Endothelial cell of umbilical vein (primary cell): Measurements from ENCODE around the gene SPATA1. TPM values are rescaled to one million over a fixed set of nuclear protein-coding genes. Genes with fewer than 3 reads are reported as not detected.
A peak's percentile ranks its signal among the peaks of the same experiment; 100 is the strongest.

Experiments used
- BruUV-seq: library from RNA; stranded (reverse); fragments of 400-500 nt; replicated peaks from 2 replicates; lab custom pipeline; 2021; lab: Mats Ljungman, UMichigan
- CTCF ChIA-PET: fragments of 300-600, 350-600 bp; sonication (Branson Sonifier 250); formaldehyde crosslinking; loops from one replicate; lab custom pipeline; 2021; ENCODE audit warnings: antibody characterized with exemption, inconsistent platforms; lab: Charles Lee
- POLR2A ChIA-PET: fragments of 300-600, 350-600 bp; sonication (Branson Sonifier 250); formaldehyde crosslinking; loops from one replicate; lab custom pipeline; 2021; ENCODE audit warnings: antibody characterized with exemption, inconsistent platforms; lab: Charles Lee
- DNase-seq: peaks from one replicate; pipeline ENCODE4 v3.0.0-alpha.2; 2011; ENCODE audit warnings: low read depth, low spot score
- FAIRE-seq: peaks from 2 replicates; lab custom pipeline; 2011; peaks lifted over from hg19 to GRCh38; lab: Jason Lieb, UNC
- H2AFZ ChIP-seq: 2 replicates; pipeline ENCODE4 v1.6.0; 2012; ENCODE audit warnings: low read depth, low read length, control low read depth, inconsistent platforms
- H3K27ac ChIP-seq: 2 replicates; pipeline ENCODE4 v1.5.1; 2011; ENCODE audit warnings: low read depth, mild to moderate bottlenecking, control low read depth, low read length, moderate library complexity; ENCODE audit not compliant: insufficient read depth
- H3K27me3 ChIP-seq, 2 experiments: 2 replicates each; pipeline versions ENCODE4 v1.6.0 to v1.6.1; 2011; ENCODE audit warnings: low read length in 2 of 2, mixed read lengths in 1 of 2; ENCODE audit not compliant: control insufficient read depth in 2 of 2, insufficient read depth in 2 of 2
- H3K36me3 ChIP-seq, 2 experiments: 2 replicates in 1 of 2; 3 replicates in 1 of 2; pipeline ENCODE4 v1.5.1; 2011; ENCODE audit warnings: low read length in 2 of 2, mild to moderate bottlenecking in 1 of 2, moderate library complexity in 1 of 2; ENCODE audit not compliant: control insufficient read depth in 2 of 2, insufficient read depth in 2 of 2; ENCODE audit errors: extremely low read depth in 1 of 2
- H3K4me1 ChIP-seq: 3 replicates; pipeline ENCODE4 v1.5.1; 2011; ENCODE audit warnings: mild to moderate bottlenecking, low read length; ENCODE audit not compliant: control insufficient read depth, insufficient read depth; ENCODE audit errors: extremely low read depth
- H3K4me2 ChIP-seq: 2 replicates; pipeline ENCODE4 v1.6.1; 2011; ENCODE audit warnings: low read length, control low read depth, mixed read lengths; ENCODE audit not compliant: insufficient read depth
- H3K4me3 ChIP-seq, 3 experiments: fragments of 200-600 bp in 1 of 3; sonication (generic), shearing (Covaris generic) in 1 of 3; replicated peaks in 1 of 3; 2 replicates each; pipeline ENCODE4 v1.5.1; 2011 to 2016; ENCODE audit warnings: control low read depth in 3 of 3, low read length in 3 of 3, mild to moderate bottlenecking in 2 of 3, inconsistent platforms in 1 of 3, low read depth in 1 of 3, moderate library complexity in 1 of 3; ENCODE audit not compliant: insufficient read depth in 1 of 3
- H3K79me2 ChIP-seq: 2 replicates; pipeline ENCODE4 v1.6.0; 2012; ENCODE audit warnings: low read length, inconsistent platforms; ENCODE audit not compliant: control insufficient read depth, insufficient read depth
- H3K9ac ChIP-seq: replicated peaks from 2 replicates; pipeline ENCODE3; 2011; ENCODE audit warnings: low read length, control low read depth; ENCODE audit not compliant: insufficient read depth; ENCODE audit errors: extremely low read depth
- H3K9me1 ChIP-seq: replicated peaks from 3 replicates; pipeline ENCODE4 v1.6.0; 2011; ENCODE audit warnings: mild to moderate bottlenecking, low read length; ENCODE audit not compliant: control insufficient read depth, insufficient read depth; ENCODE audit errors: extremely low read depth
- H3K9me3 ChIP-seq: replicated peaks from 2 replicates; pipeline ENCODE4 v1.5.1; 2012; ENCODE audit warnings: low read length, inconsistent platforms; ENCODE audit not compliant: control insufficient read depth, insufficient read depth
- H4K20me1 ChIP-seq: replicated peaks from 2 replicates; pipeline ENCODE3; 2011; ENCODE audit warnings: mild to moderate bottlenecking, low read length; ENCODE audit not compliant: control insufficient read depth, insufficient read depth; ENCODE audit errors: extremely low read depth
- EZH2 ChIP-seq: IDR thresholded peaks from 2 replicates; pipeline ENCODE4 v1.6.1; 2012; ENCODE audit warnings: borderline replicate concordance, low read depth, mild to moderate bottlenecking, moderate library complexity, low read length, inconsistent platforms; ENCODE audit not compliant: severe bottlenecking
- FOS ChIP-seq: IDR thresholded peaks from 2 replicates; pipeline ENCODE4 v1.6.1; 2011; ENCODE audit warnings: mild to moderate bottlenecking, low read length, moderate library complexity, borderline replicate concordance; ENCODE audit not compliant: insufficient read depth
- GATA2 ChIP-seq: IDR thresholded peaks from 2 replicates; pipeline ENCODE4 v1.7.0; 2011; ENCODE audit warnings: low read depth, mild to moderate bottlenecking, moderate library complexity, mixed read lengths, low read length; ENCODE audit not compliant: insufficient read length, insufficient read depth
- JUN ChIP-seq: IDR thresholded peaks from 2 replicates; pipeline ENCODE4 v1.6.1; 2011; ENCODE audit warnings: borderline replicate concordance, low read depth; ENCODE audit not compliant: insufficient read length, insufficient read depth
- dilution Hi-C: fragments of 300-500 bp; cut with MboI; formaldehyde crosslinking; loops from one replicate; pipeline ENCODE4 v1.15.0; 2019; ENCODE audit warnings: low sequenced_read_pairs; ENCODE audit not compliant: extremely low pct_ligation_motif_present
- intact Hi-C: fragments of 100-400 bp; cut with micrococcal nuclease; formaldehyde crosslinking; loops from one replicate; pipeline ENCODE4 v1.10.0; 2022
- polyA plus RNA-seq, 4 experiments: library from polyadenylated mRNA; depleted of rRNA in 3 of 4; stranded (reverse) in 3 of 4; unstranded in 1 of 4; fragments of >200 nt; gene quantifications; 2 replicates each; pipeline versions ENCODE4 v1.2.1 to v1.2.3, GENCODE V29; 2011 to 2012; ENCODE audit warnings: missing spikeins in 1 of 4
- total RNA-seq: library from RNA; stranded (reverse); gene quantifications from 2 replicates; pipeline ENCODE4 v1.2.3, GENCODE V29; 2021
- TF ChIP-seq, protein P1 (sequence below), 2 donors: IDR thresholded peaks; 1 replicate in 1 of 2; 2 replicates in 1 of 2; pipeline ENCODE4 v1.5.1; 2011; ENCODE audit warnings: low read length in 2 of 2, mild to moderate bottlenecking in 2 of 2, moderate library complexity in 2 of 2, control low read depth in 1 of 2, inconsistent platforms in 1 of 2, low read depth in 1 of 2; ENCODE audit not compliant: insufficient read depth in 1 of 2; ENCODE audit errors: extremely low read depth in 1 of 2

The SPATA1 gene
- total and polyA plus RNA-seq, 2 donors (not counting 3 experiments of a cell fraction or from before 2014, with no cell fraction given): 1.7 to 1.8 TPM

DNA sequence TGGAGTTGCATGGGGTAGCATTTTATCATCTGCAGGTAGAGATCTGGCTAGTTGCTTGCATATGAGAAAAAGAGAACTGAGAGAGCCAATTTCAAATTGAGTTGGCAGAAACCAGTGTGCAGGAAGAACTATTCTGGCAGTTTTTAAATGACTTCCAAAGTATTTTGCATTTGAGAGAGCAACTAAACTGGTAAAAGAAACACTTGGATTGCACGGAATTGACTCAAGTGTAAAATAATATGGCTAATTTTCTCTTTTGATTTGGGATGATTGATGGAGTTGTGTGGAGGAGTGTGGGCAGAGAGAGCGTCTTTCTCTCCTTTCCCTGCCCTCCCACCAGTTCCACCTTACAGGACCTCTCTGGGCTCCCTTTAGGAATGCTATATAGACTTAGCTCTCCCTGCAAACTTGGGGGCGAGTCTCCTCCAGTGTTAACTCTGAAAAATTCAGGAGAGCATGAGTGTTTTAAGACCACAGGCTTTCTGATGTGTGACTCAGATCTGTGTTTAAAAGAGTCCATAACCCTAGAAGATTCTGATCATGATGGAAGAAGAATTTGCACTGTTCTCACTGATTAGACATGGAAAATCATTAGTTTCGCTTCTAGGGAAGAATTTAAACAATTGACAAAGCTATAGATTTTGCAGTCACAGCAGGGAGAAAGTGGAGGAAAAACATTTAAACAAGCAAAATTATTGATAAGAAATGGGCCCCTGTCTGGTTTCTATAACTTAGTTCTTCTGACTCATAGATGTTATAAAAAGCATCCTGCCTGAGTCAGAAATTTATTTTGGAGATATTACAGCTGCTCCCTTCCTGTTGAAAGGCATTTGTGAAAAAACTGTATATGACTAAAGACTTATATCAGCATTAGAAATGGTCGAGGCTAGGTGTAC is 92.9 kb downstream of the SPATA1 start:
- H2AFZ ChIP-seq: peak overlapping the region; percentile 41
- FAIRE-seq (peak; percentile 76), DNase-seq (peak; percentile 93)
- H3K9ac ChIP-seq: peak overlapping the region; percentile 82
- H3K4me2 ChIP-seq: peak overlapping the region; percentile 90
- TF ChIP-seq, protein P1, sequence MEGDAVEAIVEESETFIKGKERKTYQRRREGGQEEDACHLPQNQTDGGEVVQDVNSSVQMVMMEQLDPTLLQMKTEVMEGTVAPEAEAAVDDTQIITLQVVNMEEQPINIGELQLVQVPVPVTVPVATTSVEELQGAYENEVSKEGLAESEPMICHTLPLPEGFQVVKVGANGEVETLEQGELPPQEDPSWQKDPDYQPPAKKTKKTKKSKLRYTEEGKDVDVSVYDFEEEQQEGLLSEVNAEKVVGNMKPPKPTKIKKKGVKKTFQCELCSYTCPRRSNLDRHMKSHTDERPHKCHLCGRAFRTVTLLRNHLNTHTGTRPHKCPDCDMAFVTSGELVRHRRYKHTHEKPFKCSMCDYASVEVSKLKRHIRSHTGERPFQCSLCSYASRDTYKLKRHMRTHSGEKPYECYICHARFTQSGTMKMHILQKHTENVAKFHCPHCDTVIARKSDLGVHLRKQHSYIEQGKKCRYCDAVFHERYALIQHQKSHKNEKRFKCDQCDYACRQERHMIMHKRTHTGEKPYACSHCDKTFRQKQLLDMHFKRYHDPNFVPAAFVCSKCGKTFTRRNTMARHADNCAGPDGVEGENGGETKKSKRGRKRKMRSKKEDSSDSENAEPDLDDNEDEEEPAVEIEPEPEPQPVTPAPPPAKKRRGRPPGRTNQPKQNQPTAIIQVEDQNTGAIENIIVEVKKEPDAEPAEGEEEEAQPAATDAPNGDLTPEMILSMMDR (IDR thresholded peaks at IDR 0.05; ENCODE audit: extremely low read depth in 1 of 2, insufficient read depth in 1 of 2, low read depth in 1 of 2, low read length in 2 of 2): no peak
- TF ChIP-seq JUN (peak; percentile 97), EZH2 (no peak), GATA2 (peak; percentile 66), FOS (peak; percentile 94)
- CTCF ChIA-PET: interaction anchor here (1.0 to 2.5 kb wide), 10 partner anchors 9 to 458 kb away, joined by 3 to 10 read pairs (median 6); partner anchors contain the start of genes GNG5, PRKACB and SPATA1
- intact Hi-C loops: loop anchor here (1.0 kb wide), 3 partner anchors 25 to 120 kb away; partner anchors contain the start of genes CTBS, GNG5, RPF1 and SPATA1
- H3K4me3 ChIP-seq: peak overlapping the region in 1 of 3 experiments; percentile 7
- POLR2A ChIA-PET: interaction anchor here (1.3 to 2.9 kb wide), 2 partner anchors 25 to 93 kb away, joined by 5 to 8 read pairs; partner anchors contain the start of genes CTBS, GNG5 and SPATA1
- H3K27me3 ChIP-seq: no peaks in the 10 kb centered on the region
- no peaks in the 10 kb centered on the region for H3K9me3 ChIP-seq
- dilution Hi-C loops: no loop called here
- peaks cover 36% of the 10 kb centered on the region for H3K4me1 ChIP-seq
- no peaks in the 10 kb centered on the region for H3K36me3 ChIP-seq
- H3K9me1 ChIP-seq: no peaks in the 10 kb centered on the region
- peak overlapping the region; percentile 96 for H3K27ac ChIP-seq
- BruUV-seq: TSS peak; percentile 49
- no peaks in the 10 kb centered on the region for H4K20me1 ChIP-seq
- H3K79me2 ChIP-seq: no peaks in the 10 kb centered on the region
